Ramos (cell line): Measurements from ENCODE around the gene SLC31A1.
"Not testable (repeated sequence)": the region's sequence is repeated elsewhere in the genome, so short reads cannot be mapped to it uniquely, and the experiment has no call there.

ENCODE experiments used
- in situ Hi-C: fragments of 300-500 bp; cut with MboI; formaldehyde crosslinking; loops from one replicate; pipeline ENCODE4 v1.14.3; 2022; ENCODE audit warnings: low sequenced_read_pairs; ENCODE audit not compliant: unreplicated experiment

Gene SLC31A1

GRCh38 chr9:113255438-113255837 lies 34.1 kb downstream of the SLC31A1 start:
- in situ Hi-C loops, result no loop called here

GRCh38 chr9:113257863-113258262 lies 36.5 kb downstream of the SLC31A1 start:
- in situ Hi-C loops, result no loop called here

GRCh38 chr9:113258282-113258681 lies 36.9 kb downstream of the SLC31A1 start:
- in situ Hi-C loops, result no loop called here

- in situ Hi-C loops, result no loop called here
These were observed 40.8 kb downstream of the SLC31A1 start for GRCh38 chr9:113261917-113262671.

- in situ Hi-C loops, result no loop called here
These were observed 44.8 kb downstream of the SLC31A1 start for GRCh38 chr9:113266174-113266573.

GRCh38 chr9:113267911-113268566 lies 46.7 kb downstream of the SLC31A1 start:
- in situ Hi-C loops, result no loop called here

GRCh38 chr9:113269355-113269754 lies 48.0 kb downstream of the SLC31A1 start:
- in situ Hi-C loops, result no loop called here

- in situ Hi-C loops, result loop anchor here (5.0 to 10.0 kb wide), 2 partner anchors 315 to 387 kb away; no protein-coding TSS in a partner anchor
These were observed 48.5 kb downstream of the SLC31A1 start for GRCh38 chr9:113269871-113270270.

GRCh38 chr9:113274474-113275156 lies 53.3 kb downstream of the SLC31A1 start:
- in situ Hi-C loops, result loop anchor here (5.0 to 10.0 kb wide), 2 partner anchors 310 to 383 kb away; no protein-coding TSS in a partner anchor

- in situ Hi-C loops, result loop anchor here (10.0 kb wide), 1 partner anchor 309 kb away; no protein-coding TSS in a partner anchor
These were observed 54.1 kb downstream of the SLC31A1 start, which contains the start of the genes CDC26 and PRPF4 for GRCh38 chr9:113275157-113276131. Gene CDC26 (minus strand): TSS chr9:113275572. CDS start chr9:113272507, 3,065 bp downstream. Gene PRPF4 (plus strand): TSS chr9:113275658. CDS start chr9:113275744, 86 bp downstream.

GRCh38 chr9:113278840-113279239 lies 57.5 kb downstream of the SLC31A1 start:
- in situ Hi-C loops, result loop anchor here (10.0 kb wide), 1 partner anchor 306 kb away; no protein-coding TSS in a partner anchor

GRCh38 chr9:113281356-113281755 lies 60.0 kb downstream of the SLC31A1 start:
- in situ Hi-C loops, result no loop called here

GRCh38 chr9:113289091-113289490 lies 67.7 kb downstream of the SLC31A1 start:
- in situ Hi-C loops, result no loop called here

GRCh38 chr9:113290052-113290607 lies 68.8 kb downstream of the SLC31A1 start:
- in situ Hi-C loops, result no loop called here

GRCh38 chr9:113293285-113293878 lies 72.0 kb downstream of the SLC31A1 start:
- in situ Hi-C loops, result no loop called here

- in situ Hi-C loops, result not testable (repeated sequence)
These were observed 74.9 kb downstream of the SLC31A1 start for GRCh38 chr9:113296247-113296646.

GRCh38 chr9:113296796-113297558 lies 75.6 kb downstream of the SLC31A1 start:
- in situ Hi-C loops, result no loop called here

GRCh38 chr9:113298311-113298710 lies 77.0 kb downstream of the SLC31A1 start:
- in situ Hi-C loops, result no loop called here
